H1 (cell line): Measurements from ENCODE around the gene ACTC1. TPM values are rescaled to one million over a fixed set of nuclear protein-coding genes. Genes with fewer than 3 reads are reported as not detected.

Experiments
- BCL11A ChIP-seq, 2 experiments: IDR thresholded peaks; one replicate each; pipeline ENCODE4 v1.6.1; 2011; ENCODE audit warnings: low read depth in 2 of 2, low read length in 2 of 2, mild to moderate bottlenecking in 2 of 2
- CREB1 ChIP-seq: IDR thresholded peaks from 2 replicates; pipeline ENCODE4 v1.6.1; 2012; ENCODE audit warnings: inconsistent platforms
- EZH2 ChIP-seq: fragments of 200-600 bp; sonication (generic); IDR thresholded peaks from 2 replicates; pipeline ENCODE4 v1.7.1; 2012; ENCODE audit warnings: low read depth, mild to moderate bottlenecking, moderate library complexity, low read length, inconsistent platforms; ENCODE audit not compliant: severe bottlenecking
- GABPA ChIP-seq: IDR thresholded peaks from 2 replicates; pipeline ENCODE4 v1.6.1; 2011; ENCODE audit warnings: mild to moderate bottlenecking, low read length, moderate library complexity, borderline replicate concordance; ENCODE audit not compliant: insufficient read depth
- JUND ChIP-seq: IDR thresholded peaks from 2 replicates; pipeline ENCODE4 v1.6.1; 2011; ENCODE audit warnings: mild to moderate bottlenecking, improper control_type of control experiment, low read length
- KDM4A ChIP-seq: IDR thresholded peaks from one replicate; pipeline ENCODE4 v1.7.1; 2012; ENCODE audit warnings: low read depth, mild to moderate bottlenecking, moderate library complexity, low read length, inconsistent platforms; ENCODE audit not compliant: severe bottlenecking
- SIX5 ChIP-seq: IDR thresholded peaks from 2 replicates; pipeline ENCODE4 v1.6.1; 2011; ENCODE audit warnings: mild to moderate bottlenecking, low read depth, low read length
- SUZ12 ChIP-seq: fragments of 200-600 bp; sonication (generic); IDR thresholded peaks from 2 replicates; pipeline ENCODE4 v1.6.1; 2012; ENCODE audit warnings: mild to moderate bottlenecking, inconsistent platforms, low read length, moderate library complexity, mixed read lengths
- polyA plus RNA-seq, 7 experiments: library from polyadenylated mRNA; depleted of rRNA in 3 of 7; stranded (reverse) in 5 of 7; unstranded in 2 of 7; fragments of >200 nt in 5 of 7; fragments of 200-250 nt in 2 of 7; gene quantifications; 1 replicate in 5 of 7; 2 replicates in 1 of 7; 4 replicates in 1 of 7; pipeline versions ENCODE4 v1.2.1 to v1.2.3, GENCODE V29; 2011 to 2013; ENCODE audit warnings: missing spikeins in 2 of 7, mixed read lengths in 2 of 7
- total RNA-seq: library from RNA; stranded (reverse); fragmentation: NEBNext Ultra II Directional; extraction: Animal tissue kit (Norgen Biotek cat#: 25700); gene quantifications from 2 replicates; pipeline ENCODE4 v1.2.1, GENCODE V29; 2021
- TF ChIP-seq, protein P1 (sequence below): fragments of 300-600 bp; sonication (generic); IDR thresholded peaks from 2 replicates; pipeline ENCODE4 v1.7.1; 2012; ENCODE audit warnings: low read length, moderate library complexity, mild to moderate bottlenecking, inconsistent platforms; ENCODE audit not compliant: insufficient replicate concordance

The ACTC1 gene
- total and polyA plus RNA-seq, 2 of the 8 experiments (the other 6 are each of a cell fraction or from before 2014, with no cell fraction given) = 37.6 to 90.0 TPM

DNA sequence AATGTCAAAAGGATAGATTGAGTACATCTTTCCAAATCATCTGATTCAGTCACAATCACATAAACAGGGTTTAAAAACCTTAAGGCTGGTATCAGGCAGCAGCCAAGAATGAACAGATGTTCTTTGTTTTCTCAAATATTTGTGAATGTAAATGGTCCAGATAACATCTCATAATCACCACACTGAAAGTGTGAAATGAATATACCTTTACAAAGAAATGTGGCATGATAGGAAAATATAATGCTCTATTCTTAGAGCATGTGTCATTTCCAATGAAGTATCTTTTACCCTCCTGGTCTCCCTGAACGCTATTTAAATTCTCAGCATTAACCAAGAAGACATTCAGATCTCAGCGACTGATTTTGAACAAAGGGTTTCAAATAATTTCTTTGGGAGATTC lies 8.8 kb upstream of the ACTC1 start (continued):
- TF ChIP-seq, protein P1, sequence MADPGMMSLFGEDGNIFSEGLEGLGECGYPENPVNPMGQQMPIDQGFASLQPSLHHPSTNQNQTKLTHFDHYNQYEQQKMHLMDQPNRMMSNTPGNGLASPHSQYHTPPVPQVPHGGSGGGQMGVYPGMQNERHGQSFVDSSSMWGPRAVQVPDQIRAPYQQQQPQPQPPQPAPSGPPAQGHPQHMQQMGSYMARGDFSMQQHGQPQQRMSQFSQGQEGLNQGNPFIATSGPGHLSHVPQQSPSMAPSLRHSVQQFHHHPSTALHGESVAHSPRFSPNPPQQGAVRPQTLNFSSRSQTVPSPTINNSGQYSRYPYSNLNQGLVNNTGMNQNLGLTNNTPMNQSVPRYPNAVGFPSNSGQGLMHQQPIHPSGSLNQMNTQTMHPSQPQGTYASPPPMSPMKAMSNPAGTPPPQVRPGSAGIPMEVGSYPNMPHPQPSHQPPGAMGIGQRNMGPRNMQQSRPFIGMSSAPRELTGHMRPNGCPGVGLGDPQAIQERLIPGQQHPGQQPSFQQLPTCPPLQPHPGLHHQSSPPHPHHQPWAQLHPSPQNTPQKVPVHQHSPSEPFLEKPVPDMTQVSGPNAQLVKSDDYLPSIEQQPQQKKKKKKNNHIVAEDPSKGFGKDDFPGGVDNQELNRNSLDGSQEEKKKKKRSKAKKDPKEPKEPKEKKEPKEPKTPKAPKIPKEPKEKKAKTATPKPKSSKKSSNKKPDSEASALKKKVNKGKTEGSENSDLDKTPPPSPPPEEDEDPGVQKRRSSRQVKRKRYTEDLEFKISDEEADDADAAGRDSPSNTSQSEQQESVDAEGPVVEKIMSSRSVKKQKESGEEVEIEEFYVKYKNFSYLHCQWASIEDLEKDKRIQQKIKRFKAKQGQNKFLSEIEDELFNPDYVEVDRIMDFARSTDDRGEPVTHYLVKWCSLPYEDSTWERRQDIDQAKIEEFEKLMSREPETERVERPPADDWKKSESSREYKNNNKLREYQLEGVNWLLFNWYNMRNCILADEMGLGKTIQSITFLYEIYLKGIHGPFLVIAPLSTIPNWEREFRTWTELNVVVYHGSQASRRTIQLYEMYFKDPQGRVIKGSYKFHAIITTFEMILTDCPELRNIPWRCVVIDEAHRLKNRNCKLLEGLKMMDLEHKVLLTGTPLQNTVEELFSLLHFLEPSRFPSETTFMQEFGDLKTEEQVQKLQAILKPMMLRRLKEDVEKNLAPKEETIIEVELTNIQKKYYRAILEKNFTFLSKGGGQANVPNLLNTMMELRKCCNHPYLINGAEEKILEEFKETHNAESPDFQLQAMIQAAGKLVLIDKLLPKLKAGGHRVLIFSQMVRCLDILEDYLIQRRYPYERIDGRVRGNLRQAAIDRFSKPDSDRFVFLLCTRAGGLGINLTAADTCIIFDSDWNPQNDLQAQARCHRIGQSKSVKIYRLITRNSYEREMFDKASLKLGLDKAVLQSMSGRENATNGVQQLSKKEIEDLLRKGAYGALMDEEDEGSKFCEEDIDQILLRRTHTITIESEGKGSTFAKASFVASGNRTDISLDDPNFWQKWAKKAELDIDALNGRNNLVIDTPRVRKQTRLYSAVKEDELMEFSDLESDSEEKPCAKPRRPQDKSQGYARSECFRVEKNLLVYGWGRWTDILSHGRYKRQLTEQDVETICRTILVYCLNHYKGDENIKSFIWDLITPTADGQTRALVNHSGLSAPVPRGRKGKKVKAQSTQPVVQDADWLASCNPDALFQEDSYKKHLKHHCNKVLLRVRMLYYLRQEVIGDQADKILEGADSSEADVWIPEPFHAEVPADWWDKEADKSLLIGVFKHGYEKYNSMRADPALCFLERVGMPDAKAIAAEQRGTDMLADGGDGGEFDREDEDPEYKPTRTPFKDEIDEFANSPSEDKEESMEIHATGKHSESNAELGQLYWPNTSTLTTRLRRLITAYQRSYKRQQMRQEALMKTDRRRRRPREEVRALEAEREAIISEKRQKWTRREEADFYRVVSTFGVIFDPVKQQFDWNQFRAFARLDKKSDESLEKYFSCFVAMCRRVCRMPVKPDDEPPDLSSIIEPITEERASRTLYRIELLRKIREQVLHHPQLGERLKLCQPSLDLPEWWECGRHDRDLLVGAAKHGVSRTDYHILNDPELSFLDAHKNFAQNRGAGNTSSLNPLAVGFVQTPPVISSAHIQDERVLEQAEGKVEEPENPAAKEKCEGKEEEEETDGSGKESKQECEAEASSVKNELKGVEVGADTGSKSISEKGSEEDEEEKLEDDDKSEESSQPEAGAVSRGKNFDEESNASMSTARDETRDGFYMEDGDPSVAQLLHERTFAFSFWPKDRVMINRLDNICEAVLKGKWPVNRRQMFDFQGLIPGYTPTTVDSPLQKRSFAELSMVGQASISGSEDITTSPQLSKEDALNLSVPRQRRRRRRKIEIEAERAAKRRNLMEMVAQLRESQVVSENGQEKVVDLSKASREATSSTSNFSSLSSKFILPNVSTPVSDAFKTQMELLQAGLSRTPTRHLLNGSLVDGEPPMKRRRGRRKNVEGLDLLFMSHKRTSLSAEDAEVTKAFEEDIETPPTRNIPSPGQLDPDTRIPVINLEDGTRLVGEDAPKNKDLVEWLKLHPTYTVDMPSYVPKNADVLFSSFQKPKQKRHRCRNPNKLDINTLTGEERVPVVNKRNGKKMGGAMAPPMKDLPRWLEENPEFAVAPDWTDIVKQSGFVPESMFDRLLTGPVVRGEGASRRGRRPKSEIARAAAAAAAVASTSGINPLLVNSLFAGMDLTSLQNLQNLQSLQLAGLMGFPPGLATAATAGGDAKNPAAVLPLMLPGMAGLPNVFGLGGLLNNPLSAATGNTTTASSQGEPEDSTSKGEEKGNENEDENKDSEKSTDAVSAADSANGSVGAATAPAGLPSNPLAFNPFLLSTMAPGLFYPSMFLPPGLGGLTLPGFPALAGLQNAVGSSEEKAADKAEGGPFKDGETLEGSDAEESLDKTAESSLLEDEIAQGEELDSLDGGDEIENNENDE = no peak
- TF ChIP-seq EZH2 (no peak), KDM4A (no peak), SUZ12 (no peak), CREB1 (no peak), BCL11A (IDR thresholded peaks at IDR 0.05; ENCODE audit: low read depth in 2 of 2, low read length in 2 of 2) (no peak), GABPA (no peak), SIX5 (no peak), JUND (no peak)
- TF ChIP-seq, all 59 proteins: peak for 0
